GM19239 (cell line): ENCODE results near the gene MYG1.
A peak's percentile ranks its signal among the peaks of the same experiment; 100 is the strongest.

Source experiments
- DNase-seq: peaks from one replicate; pipeline ENCODE4 v3.0.0; 2011; ENCODE audit warnings: low spot score; ENCODE audit not compliant: insufficient read length
- FAIRE-seq: peaks from 2 replicates; lab custom pipeline; 2011; peaks lifted over from hg19 to GRCh38; lab: Jason Lieb, UNC

The MYG1 gene

DNA sequence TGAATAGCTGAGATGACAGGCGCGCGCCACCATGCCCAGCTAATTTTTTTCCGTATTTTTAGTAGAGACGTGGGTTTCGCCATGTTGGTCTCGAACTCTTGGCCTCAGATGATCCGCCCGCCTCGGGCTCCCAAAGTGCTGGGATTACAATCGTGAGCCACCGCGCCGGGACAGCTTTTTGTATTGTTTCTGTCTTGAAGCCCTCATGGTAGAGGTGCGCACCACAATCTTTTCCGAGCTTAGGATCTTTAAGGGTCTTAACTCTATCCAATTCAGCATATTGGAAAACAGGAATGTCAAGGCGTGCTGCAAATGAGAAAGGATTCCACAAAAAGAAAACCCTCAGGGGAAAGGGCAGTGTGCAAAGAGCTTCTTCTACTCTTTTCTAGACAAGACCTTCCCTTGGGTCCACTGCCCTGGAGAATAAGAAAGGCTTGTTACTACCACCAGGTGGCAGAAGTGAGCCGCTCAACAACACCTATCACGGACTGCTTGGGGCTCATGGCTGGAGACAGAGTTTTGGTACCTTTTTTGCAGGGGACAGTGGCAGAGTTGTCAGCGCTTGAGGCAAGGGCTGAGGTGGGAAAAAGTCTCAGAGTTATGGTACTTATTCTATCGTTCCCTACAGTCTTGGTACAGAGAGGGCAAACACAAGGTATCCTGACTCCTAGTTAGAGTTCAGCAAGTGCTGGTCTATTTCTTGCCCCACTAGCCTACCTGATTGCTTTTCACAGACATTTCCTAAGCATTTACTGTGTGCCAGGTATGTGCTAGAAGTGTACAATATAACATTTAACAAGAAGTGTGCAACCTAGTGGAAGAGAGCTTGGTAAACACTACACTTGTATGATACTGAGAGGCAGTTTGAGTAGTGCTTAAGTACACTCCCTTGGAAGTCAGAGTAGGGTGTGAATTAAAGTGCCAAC is 53.1 kb downstream of the MYG1 start:
- peak; percentile 93 for FAIRE-seq
- DNase-seq = peak; percentile 75

DNA sequence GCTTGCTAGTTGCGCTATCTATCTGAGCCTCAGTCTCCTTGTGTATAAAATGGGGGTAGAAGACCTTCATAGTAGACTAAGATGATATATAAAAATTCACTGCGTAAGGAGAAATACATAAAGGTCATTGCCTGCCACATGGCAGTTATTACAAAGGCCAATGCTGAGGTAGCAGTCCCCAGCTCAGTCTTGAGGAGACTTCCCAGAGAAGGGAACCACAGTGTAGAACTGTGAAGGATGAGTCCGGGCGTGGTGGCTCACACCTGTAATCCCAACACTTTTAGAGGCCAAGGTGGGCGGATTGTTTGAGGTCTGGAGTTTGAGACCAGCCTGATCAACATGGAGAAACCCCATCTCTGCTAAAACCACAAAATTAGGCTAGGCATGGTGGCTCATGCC is 53.8 kb downstream of the MYG1 start:
- DNase-seq = no peak
- FAIRE-seq = no peak

DNA sequence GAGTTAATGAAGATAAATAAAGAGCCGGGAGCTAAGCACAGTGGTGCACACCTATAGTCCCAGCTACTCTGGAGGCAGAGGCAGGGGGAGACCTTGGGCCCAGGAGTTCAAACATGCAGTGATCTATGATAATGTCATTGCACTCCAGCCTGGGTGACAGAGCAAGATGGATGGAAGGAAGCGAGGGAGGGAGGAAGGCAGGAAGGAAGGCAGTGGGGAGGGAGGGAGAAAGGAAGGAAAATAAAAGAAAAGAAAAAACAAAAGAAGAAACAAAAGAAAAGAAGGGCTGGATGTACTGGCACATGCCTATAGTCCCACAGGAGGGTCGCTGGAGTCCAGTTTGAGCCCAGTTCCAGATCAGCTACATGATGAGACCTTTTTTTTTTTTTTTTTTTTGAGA is 55.6 kb downstream of the MYG1 start:
- FAIRE-seq = no peak
- no peak for DNase-seq
